Placental pericyte (primary cell): Measurements from ENCODE around the gene WFDC5. TPM values are rescaled to one million over a fixed set of nuclear protein-coding genes. Genes with fewer than 3 reads are reported as not detected.

Source experiments
- total RNA-seq: library from RNA; depleted of rRNA; stranded (reverse); fragments of >200 nt; gene quantifications from 2 replicates; pipeline ENCODE4 v1.2.3, GENCODE V29; 2012

The WFDC5 gene, protein sequence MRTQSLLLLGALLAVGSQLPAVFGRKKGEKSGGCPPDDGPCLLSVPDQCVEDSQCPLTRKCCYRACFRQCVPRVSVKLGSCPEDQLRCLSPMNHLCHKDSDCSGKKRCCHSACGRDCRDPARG
- total RNA-seq: not detected in 2 replicates

GRCh38 chr20:45114465-45115385, at the start of gene WFDC5:
TSS of gene WFDC5 (minus strand) at chr20:45115174. CDS start at chr20:45115083, 91 bp downstream.

GRCh38 chr20:45124365-45124764, 9.4 kb upstream of the WFDC5 start, which contains the start of gene WFDC12:
TSS of gene WFDC12 (minus strand) at chr20:45124465. CDS start at chr20:45124447, 18 bp downstream.

DNA sequence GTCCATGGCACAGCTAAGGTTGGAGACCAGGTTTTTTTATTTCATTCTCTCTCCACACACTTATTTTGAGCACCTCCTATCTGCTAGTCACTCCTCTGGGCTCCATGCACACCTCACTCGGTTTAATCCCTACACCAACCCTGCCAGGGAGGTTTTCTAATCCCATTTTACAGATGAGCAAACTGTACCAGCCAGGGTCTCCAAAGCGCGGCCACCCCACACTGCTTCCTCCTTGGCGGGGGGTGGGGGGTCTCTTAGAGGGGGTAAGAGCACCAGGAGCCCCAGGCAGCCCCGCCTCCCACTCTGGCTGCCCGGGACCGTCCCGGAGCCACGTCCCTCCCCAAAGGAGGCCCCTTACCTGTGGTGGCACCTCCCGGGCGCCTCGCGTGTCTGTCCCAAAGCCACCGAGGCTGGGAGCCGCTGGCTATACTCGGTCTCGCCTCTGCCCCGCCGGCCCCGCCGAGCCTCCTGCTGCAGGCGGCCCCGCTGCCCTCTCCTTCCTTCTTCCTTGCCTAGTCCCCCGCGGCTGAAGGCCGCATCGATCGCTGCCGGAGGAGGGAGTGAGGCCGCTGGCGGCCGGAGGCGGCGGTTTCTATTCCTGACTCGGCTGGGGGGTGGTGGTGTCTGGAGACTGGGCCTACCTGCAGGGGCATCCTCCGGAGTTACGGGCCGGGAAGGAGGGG, 14.3 kb downstream of the WFDC5 start, which contains the start of gene KCNS1:
KCNS1 (minus strand) TSS at position 565 of the 683 bp plus-strand sequence. CDS start 1,891 bp downstream, outside the sequence.

Other genes with a start within 250 kb of the WFDC5 start
- gene YWHAB, start 229.5 kb downstream of the WFDC5 start, total RNA-seq: 116 and 173 TPM in 2 replicates
- 14.3 and 17.3 TPM in 2 replicates for gene PABPC1L, start 205.1 kb downstream of the WFDC5 start, total RNA-seq
- gene TOMM34, start 154.8 kb downstream of the WFDC5 start, total RNA-seq: 13.8 and 40.5 TPM in 2 replicates
- 24.5 and 46.8 TPM in 2 replicates for gene STK4, start 148.7 kb downstream of the WFDC5 start, total RNA-seq
- 0.14 and 0.44 TPM in 2 replicates for gene KCNS1, start 14.0 kb downstream of the WFDC5 start, total RNA-seq
- gene WFDC12, start 9.3 kb upstream of the WFDC5 start, total RNA-seq: not detected in 2 replicates
- 0.44 TPM in 1 of 2 replicates, not detected in the other for gene PI3, start 59.7 kb upstream of the WFDC5 start, total RNA-seq
- not detected in 2 replicates for gene SEMG1, start 91.9 kb upstream of the WFDC5 start, total RNA-seq
- gene SEMG2, start 106.2 kb upstream of the WFDC5 start, total RNA-seq: not detected in 2 replicates
- gene SLPI, start 139.4 kb upstream of the WFDC5 start, total RNA-seq: not detected in 2 replicates
- not detected in 2 replicates for gene RBPJL, start 191.7 kb upstream of the WFDC5 start, total RNA-seq
- 0.22 TPM in 1 of 2 replicates, not detected in the other for gene MATN4, start 193.1 kb upstream of the WFDC5 start, total RNA-seq
- gene SDC4, start 233.2 kb upstream of the WFDC5 start, total RNA-seq: 212 and 227 TPM in 2 replicates
- gene SYS1, start 248.0 kb upstream of the WFDC5 start, total RNA-seq: 47.3 and 51.3 TPM in 2 replicates